Stimulated activated CD4-positive, alpha-beta T cell treated with anti-CD3 and anti-CD28 coated beads, Interleukin-1b, Interleukin-23, amount 100 ng/mL, for 48 hours (primary cell): ENCODE results near the gene BIRC7.

ENCODE experiments used
- DNase-seq: peaks from one replicate; pipeline ENCODE4 v3.0.0-alpha.2; 2020

BIRC7 gene

GRCh38 chr20:63284544-63284949 is 48.8 kb downstream of the BIRC7 start:
- no peak for DNase-seq

- no peak for DNase-seq
Observed at GRCh38 chr20:63284981-63285524, 49.3 kb downstream of the BIRC7 start.

GRCh38 chr20:63285636-63286615 is 50.2 kb downstream of the BIRC7 start:
- DNase-seq, result no peak

- DNase-seq, result no peak
Observed at GRCh38 chr20:63286781-63287696, 51.3 kb downstream of the BIRC7 start.

- DNase-seq, result no peak
Observed at GRCh38 chr20:63287697-63288580, 52.2 kb downstream of the BIRC7 start.

GRCh38 chr20:63288581-63289251 is 53.0 kb downstream of the BIRC7 start:
- no peak for DNase-seq

GRCh38 chr20:63289311-63290135 is 53.8 kb downstream of the BIRC7 start:
- DNase-seq, result no peak
